Measurements from ENCODE around the gene TMEM131. TPM values are rescaled to one million over a fixed set of nuclear protein-coding genes. Genes with fewer than 3 reads are reported as not detected.

Gene TMEM131
- total RNA-seq, 6 donors from 2014 or later, result 30.5 to 67.5 (median 39.7) TPM

- 91 to 94% methylated on average over 6 of the region's 6 CpGs for WGBS, 2 donors
- H3K27me3 ChIP-seq, result no peaks in the 10 kb centered on the region
- no peak for DNase-seq
- no peak overlapping the region for H3K27ac ChIP-seq
- H3K36me3 ChIP-seq, result no peaks in the 10 kb centered on the region
- H3K9me3 ChIP-seq, result no peaks in the 10 kb centered on the region
- no peak for ATAC-seq (ENCODE audit: low FRiP score in 2 of 2)
- no peak for TF ChIP-seq CTCF (IDR thresholded peaks at IDR 0.05)
- TF ChIP-seq POLR2A (IDR thresholded peaks at IDR 0.05), result no peak
- no peak for TF ChIP-seq EP300 (IDR thresholded peaks at IDR 0.05)
- TF ChIP-seq POLR2AphosphoS5 (IDR thresholded peaks at IDR 0.05), result no peak
- no peak overlapping the region for H3K4me3 ChIP-seq
- peaks cover 0 to 14% (median 3%) of the 10 kb centered on the region in 4 donors for H3K4me1 ChIP-seq
Observed at GRCh38 chr2:98029718-98030222, 34.0 kb upstream of the TMEM131 start.

DNA sequence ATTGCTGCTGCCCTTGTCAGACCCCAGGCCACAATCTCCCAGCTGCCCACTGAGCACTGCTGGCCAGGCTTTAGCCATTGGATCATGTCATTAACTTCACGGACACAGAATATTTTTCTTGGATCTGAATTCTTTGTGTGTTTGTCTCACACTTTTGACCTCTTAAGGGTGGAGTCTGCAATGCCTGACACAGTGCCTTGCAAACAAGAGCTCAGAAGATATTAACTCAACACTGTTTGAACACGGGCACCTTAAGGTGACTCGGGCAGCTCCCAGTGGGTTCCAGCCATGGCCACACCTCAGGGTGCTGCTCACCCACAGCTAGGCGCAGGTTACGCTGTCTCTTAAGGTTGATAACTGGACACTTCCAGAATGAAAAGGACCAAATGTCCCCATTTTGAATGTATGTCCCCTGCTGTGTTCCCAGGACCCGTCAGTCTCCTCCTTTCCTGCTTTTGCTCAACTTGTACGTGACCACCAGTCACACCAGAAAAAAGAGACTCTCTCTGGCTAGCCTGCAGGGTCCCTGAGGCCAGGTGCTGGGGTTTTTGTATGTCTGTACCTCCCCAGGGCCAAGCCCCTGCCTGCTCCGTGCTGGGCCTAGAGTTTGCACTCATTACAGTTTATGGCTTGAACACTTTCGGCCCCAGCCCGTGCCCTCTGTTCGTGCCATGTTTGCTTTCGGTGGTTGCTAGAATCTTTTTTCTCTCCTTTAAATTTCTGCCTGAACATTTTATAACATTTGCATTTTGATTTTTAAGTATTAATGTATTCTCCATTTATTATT, 33.4 kb upstream of the TMEM131 start:
- H3K36me3 ChIP-seq, result no peaks in the 10 kb centered on the region
- H3K27me3 ChIP-seq, result no peaks in the 10 kb centered on the region
- no peak overlapping the region for H3K27ac ChIP-seq
- TF ChIP-seq EP300 (IDR thresholded peaks at IDR 0.05) (no peak), POLR2AphosphoS5 (IDR thresholded peaks at IDR 0.05) (no peak), POLR2A (IDR thresholded peaks at IDR 0.05) (no peak), CTCF (IDR thresholded peaks at IDR 0.05) (no peak)
- H3K4me3 ChIP-seq, result no peak overlapping the region
- DNase-seq, result no peak
- no peaks in the 10 kb centered on the region for H3K9me3 ChIP-seq
- H3K4me1 ChIP-seq, result peaks cover 0 to 14% (median 3%) of the 10 kb centered on the region in 4 donors
- WGBS, 2 donors, result 93 to 95% methylated on average over 12 of the region's 12 CpGs
- ATAC-seq (ENCODE audit: low FRiP score in 2 of 2), result no peak

- TF ChIP-seq POLR2A (IDR thresholded peaks at IDR 0.05), result no peak
- Histone ChIP-seq H3K4me1 (peaks cover 0 to 14% (median 3%) of the 10 kb centered on the region in 4 donors), H3K4me3 (no peak overlapping the region), H3K27ac (no peak overlapping the region), H3K27me3 (no peaks in the 10 kb centered on the region), H3K9me3 (no peaks in the 10 kb centered on the region), H3K36me3 (no peaks in the 10 kb centered on the region)
- WGBS, 2 donors, result 93 to 97% methylated on average over 4 of the region's 4 CpGs
- no peak for ATAC-seq (ENCODE audit: low FRiP score in 2 of 2)
- no peak for DNase-seq
Observed at GRCh38 chr2:98028101-98028561, 32.4 kb upstream of the TMEM131 start.

- TF ChIP-seq CTCF (IDR thresholded peaks at IDR 0.05) (no peak), EP300 (IDR thresholded peaks at IDR 0.05) (no peak), POLR2AphosphoS5 (IDR thresholded peaks at IDR 0.05) (no peak), POLR2A (IDR thresholded peaks at IDR 0.05) (no peak)
- Histone ChIP-seq H3K27ac (no peak overlapping the region), H3K36me3 (no peaks in the 10 kb centered on the region), H3K4me1 (peaks cover 0 to 14% (median 3%) of the 10 kb centered on the region in 4 donors), H3K27me3 (no peaks in the 10 kb centered on the region), H3K9me3 (no peaks in the 10 kb centered on the region), H3K4me3 (no peak overlapping the region)
- WGBS, 2 donors, result 79 to 92% methylated on average over 3 of the region's 3 CpGs
- no peak for DNase-seq
- ATAC-seq (ENCODE audit: low FRiP score in 2 of 2), result no peak
Observed at GRCh38 chr2:98027538-98027937, 31.8 kb upstream of the TMEM131 start.

DNA sequence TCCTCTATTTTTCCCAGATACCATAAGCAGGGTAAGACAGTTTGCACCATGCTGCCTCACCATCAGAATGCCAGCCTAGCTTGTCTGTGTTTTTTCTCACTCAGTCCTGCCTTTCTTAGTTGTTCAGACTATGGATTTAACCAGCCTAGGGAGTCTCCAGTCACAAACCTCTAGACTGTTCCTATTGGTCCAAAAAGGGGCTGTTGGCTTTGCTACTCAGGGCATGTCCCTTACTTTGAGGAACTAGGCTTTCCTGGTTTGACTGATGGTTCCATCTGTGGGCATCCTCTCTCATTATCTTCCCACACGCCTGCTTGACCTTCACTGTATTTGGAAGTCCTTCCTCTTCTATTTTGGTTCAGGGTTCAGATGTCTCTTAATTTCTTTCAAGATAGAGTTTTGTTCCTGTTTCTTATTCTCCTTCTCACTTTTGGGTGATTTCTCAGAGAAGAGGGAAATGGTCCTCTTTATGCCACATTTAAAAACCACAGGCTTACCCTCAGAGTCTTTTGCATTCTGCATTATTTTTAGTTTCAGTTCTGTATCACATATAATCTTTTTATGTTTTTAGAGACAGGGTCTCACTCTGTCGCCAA, 31.3 kb upstream of the TMEM131 start:
- 60 to 66% methylated on average over 2 of the region's 2 CpGs for WGBS, 2 donors
- ATAC-seq (ENCODE audit: low FRiP score in 2 of 2), result peak in 1 of 2 donors; percentile 70

More for the DNA sequence above, 31.3 kb upstream of the TMEM131 start:
- Histone ChIP-seq H3K9me3 (no peaks in the 10 kb centered on the region), H3K4me3 (no peak overlapping the region), H3K27me3 (no peaks in the 10 kb centered on the region), H3K4me1 (peaks cover 0 to 14% (median 3%) of the 10 kb centered on the region in 4 donors), H3K36me3 (no peaks in the 10 kb centered on the region), H3K27ac (no peak overlapping the region)
- TF ChIP-seq POLR2A (IDR thresholded peaks at IDR 0.05) (no peak), POLR2AphosphoS5 (IDR thresholded peaks at IDR 0.05) (no peak), EP300 (IDR thresholded peaks at IDR 0.05) (no peak), CTCF (IDR thresholded peaks at IDR 0.05) (no peak)
- no peak for DNase-seq

All from upper lobe of left lung (tissue), 6 donors.